Measurements from ENCODE around the gene SNU13.

- TF ChIP-seq GATA2 (IDR thresholded peaks at IDR 0.05; ENCODE audit: low read depth, low read length) (no peak), GATA3 (IDR thresholded peaks at IDR 0.05; ENCODE audit: low read depth, low read length) (no peak)
These were observed 6.5 kb upstream of the SNU13 start for GRCh38 chr22:41695211-41695610.
